Measurements from ENCODE around the gene TPP2. TPM values are rescaled to one million over a fixed set of nuclear protein-coding genes. Genes with fewer than 3 reads are reported as not detected.

TPP2 gene
- polyA plus RNA-seq, 1 donor from 2014 or later: 45.4 TPM

DNA sequence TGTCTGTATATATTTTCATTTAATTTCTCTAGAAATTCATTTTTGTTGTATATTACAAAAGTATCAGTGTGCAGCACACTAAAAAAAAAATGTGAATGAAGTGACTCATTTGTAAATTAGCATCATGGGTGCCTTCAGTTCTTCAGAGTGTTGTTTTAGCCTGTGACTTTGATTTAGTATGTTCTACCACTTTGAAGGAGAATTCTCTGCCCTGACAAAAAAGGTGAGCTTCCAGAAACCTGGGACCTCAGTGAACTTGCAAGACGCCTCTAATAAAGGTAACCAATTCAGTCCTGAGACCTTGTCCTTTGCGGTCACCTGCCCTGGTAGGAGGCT is 95.7 kb downstream of the TPP2 start:
- Histone ChIP-seq H3K79me2 (replicated peaks; ENCODE audit: insufficient read depth, low read length) (no peaks in the 10 kb centered on the region), H3K9me2 (ENCODE audit: insufficient read depth, low read length) (no peaks in the 10 kb centered on the region), H3K4me3 (ENCODE audit: low read length) (no peak overlapping the region), H3K9ac (ENCODE audit: low read length) (no peak overlapping the region), H3K27ac (ENCODE audit: low read length) (no peak overlapping the region), H3K36me3 (ENCODE audit: insufficient read depth, low read length) (no peaks in the 10 kb centered on the region), H3F3A (ENCODE audit: insufficient read depth, low read length, poor library complexity, severe bottlenecking) (no peaks in the 10 kb centered on the region), H2AFZ (ENCODE audit: low read depth, low read length) (no peak overlapping the region), H3K9me3 (ENCODE audit: low read length) (no peaks in the 10 kb centered on the region), H3K4me2 (ENCODE audit: low read length) (no peak overlapping the region), H4K20me1 (ENCODE audit: insufficient read depth) (no peaks in the 10 kb centered on the region), H3K27me3 (ENCODE audit: insufficient read depth, low read depth, low read length) (no peaks in the 10 kb centered on the region)
- TF ChIP-seq TAF1 (IDR thresholded peaks at IDR 0.05; ENCODE audit: low read depth) (no peak), MXI1 (conservative IDR thresholded peaks at IDR 0.05; ENCODE audit: poor library complexity, severe bottlenecking) (no peak), RAD21 (conservative IDR thresholded peaks at IDR 0.05) (no peak), EZH2 (IDR thresholded peaks at IDR 0.05; ENCODE audit: borderline replicate concordance, insufficient read depth, low read length, poor library complexity, severe bottlenecking) (no peak), EP300 (conservative IDR thresholded peaks at IDR 0.05; ENCODE audit: poor library complexity, severe bottlenecking) (no peak)
- TF ChIP-seq, protein P1, sequence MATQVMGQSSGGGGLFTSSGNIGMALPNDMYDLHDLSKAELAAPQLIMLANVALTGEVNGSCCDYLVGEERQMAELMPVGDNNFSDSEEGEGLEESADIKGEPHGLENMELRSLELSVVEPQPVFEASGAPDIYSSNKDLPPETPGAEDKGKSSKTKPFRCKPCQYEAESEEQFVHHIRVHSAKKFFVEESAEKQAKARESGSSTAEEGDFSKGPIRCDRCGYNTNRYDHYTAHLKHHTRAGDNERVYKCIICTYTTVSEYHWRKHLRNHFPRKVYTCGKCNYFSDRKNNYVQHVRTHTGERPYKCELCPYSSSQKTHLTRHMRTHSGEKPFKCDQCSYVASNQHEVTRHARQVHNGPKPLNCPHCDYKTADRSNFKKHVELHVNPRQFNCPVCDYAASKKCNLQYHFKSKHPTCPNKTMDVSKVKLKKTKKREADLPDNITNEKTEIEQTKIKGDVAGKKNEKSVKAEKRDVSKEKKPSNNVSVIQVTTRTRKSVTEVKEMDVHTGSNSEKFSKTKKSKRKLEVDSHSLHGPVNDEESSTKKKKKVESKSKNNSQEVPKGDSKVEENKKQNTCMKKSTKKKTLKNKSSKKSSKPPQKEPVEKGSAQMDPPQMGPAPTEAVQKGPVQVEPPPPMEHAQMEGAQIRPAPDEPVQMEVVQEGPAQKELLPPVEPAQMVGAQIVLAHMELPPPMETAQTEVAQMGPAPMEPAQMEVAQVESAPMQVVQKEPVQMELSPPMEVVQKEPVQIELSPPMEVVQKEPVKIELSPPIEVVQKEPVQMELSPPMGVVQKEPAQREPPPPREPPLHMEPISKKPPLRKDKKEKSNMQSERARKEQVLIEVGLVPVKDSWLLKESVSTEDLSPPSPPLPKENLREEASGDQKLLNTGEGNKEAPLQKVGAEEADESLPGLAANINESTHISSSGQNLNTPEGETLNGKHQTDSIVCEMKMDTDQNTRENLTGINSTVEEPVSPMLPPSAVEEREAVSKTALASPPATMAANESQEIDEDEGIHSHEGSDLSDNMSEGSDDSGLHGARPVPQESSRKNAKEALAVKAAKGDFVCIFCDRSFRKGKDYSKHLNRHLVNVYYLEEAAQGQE (IDR thresholded peaks at IDR 0.05; ENCODE audit: borderline replicate concordance): no peak
- TF ChIP-seq, protein P2, sequence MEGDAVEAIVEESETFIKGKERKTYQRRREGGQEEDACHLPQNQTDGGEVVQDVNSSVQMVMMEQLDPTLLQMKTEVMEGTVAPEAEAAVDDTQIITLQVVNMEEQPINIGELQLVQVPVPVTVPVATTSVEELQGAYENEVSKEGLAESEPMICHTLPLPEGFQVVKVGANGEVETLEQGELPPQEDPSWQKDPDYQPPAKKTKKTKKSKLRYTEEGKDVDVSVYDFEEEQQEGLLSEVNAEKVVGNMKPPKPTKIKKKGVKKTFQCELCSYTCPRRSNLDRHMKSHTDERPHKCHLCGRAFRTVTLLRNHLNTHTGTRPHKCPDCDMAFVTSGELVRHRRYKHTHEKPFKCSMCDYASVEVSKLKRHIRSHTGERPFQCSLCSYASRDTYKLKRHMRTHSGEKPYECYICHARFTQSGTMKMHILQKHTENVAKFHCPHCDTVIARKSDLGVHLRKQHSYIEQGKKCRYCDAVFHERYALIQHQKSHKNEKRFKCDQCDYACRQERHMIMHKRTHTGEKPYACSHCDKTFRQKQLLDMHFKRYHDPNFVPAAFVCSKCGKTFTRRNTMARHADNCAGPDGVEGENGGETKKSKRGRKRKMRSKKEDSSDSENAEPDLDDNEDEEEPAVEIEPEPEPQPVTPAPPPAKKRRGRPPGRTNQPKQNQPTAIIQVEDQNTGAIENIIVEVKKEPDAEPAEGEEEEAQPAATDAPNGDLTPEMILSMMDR (IDR thresholded peaks at IDR 0.05; ENCODE audit: poor library complexity, severe bottlenecking): no peak

DNA sequence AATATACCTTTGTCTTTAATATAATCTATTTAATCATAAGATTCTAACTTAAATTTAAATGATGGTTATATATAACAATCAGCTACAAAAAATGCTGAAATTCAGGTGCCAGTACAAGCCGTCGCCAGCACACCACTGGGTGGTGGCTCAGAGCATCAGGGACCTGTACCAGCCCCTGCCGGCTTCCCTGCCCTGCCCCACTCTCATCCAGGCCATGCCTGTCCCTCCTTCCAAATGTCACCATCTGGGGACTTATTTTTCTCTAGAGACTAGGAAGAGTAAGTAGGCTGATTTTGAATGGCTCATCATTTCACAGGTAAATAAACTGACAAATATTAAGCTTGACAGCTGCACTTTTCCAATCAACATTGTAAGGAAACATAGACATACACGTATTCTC is 96.5 kb downstream of the TPP2 start:
- Histone ChIP-seq H3K79me2 (replicated peaks; ENCODE audit: insufficient read depth, low read length) (no peaks in the 10 kb centered on the region), H3F3A (ENCODE audit: insufficient read depth, low read length, poor library complexity, severe bottlenecking) (no peaks in the 10 kb centered on the region), H2AFZ (ENCODE audit: low read depth, low read length) (no peak overlapping the region), H3K27ac (ENCODE audit: low read length) (no peak overlapping the region), H3K4me3 (ENCODE audit: low read length) (no peak overlapping the region), H3K9ac (ENCODE audit: low read length) (no peak overlapping the region), H3K9me3 (ENCODE audit: low read length) (no peaks in the 10 kb centered on the region), H3K4me2 (ENCODE audit: low read length) (no peak overlapping the region), H3K27me3 (ENCODE audit: insufficient read depth, low read depth, low read length) (no peaks in the 10 kb centered on the region), H4K20me1 (ENCODE audit: insufficient read depth) (no peaks in the 10 kb centered on the region), H3K36me3 (ENCODE audit: insufficient read depth, low read length) (no peaks in the 10 kb centered on the region), H3K9me2 (ENCODE audit: insufficient read depth, low read length) (no peaks in the 10 kb centered on the region)
- TF ChIP-seq RAD21 (conservative IDR thresholded peaks at IDR 0.05): no peak
- peak; percentile 45 for TF ChIP-seq POLR2AphosphoS5 (IDR thresholded peaks at IDR 0.05)

DNA sequence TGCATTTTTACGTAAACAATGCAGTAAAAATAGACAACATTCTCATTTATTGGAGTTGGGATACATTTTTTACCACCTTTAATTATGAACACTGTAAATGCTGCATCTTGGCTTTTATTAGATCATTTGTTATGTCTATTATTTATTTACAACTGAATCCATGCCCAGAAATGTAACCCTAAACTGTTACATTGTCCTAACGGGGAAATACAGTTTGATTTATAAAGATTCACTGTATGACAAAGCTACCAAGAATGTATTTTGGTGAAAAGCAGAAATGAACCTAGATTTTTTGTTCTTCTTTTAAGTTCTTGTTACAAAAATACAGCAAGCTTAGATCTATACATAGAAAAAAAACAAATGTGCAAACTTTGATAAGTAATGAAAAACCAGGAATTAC is 97.0 kb downstream of the TPP2 start:
- no peak overlapping the region for H3K4me2 ChIP-seq (ENCODE audit: low read length)
- no peaks in the 10 kb centered on the region for H3K9me3 ChIP-seq (ENCODE audit: low read length)
- no peaks in the 10 kb centered on the region for H3K9me2 ChIP-seq (ENCODE audit: insufficient read depth, low read length)
- no peaks in the 10 kb centered on the region for H3F3A ChIP-seq (ENCODE audit: insufficient read depth, low read length, poor library complexity, severe bottlenecking)
- H3K27ac ChIP-seq (ENCODE audit: low read length): no peak overlapping the region
- H4K20me1 ChIP-seq (ENCODE audit: insufficient read depth): no peaks in the 10 kb centered on the region
- no peaks in the 10 kb centered on the region for H3K79me2 ChIP-seq (replicated peaks; ENCODE audit: insufficient read depth, low read length)
- H3K4me3 ChIP-seq (ENCODE audit: low read length): no peak overlapping the region
- H3K36me3 ChIP-seq (ENCODE audit: insufficient read depth, low read length): no peaks in the 10 kb centered on the region
- TF ChIP-seq MXI1 (conservative IDR thresholded peaks at IDR 0.05; ENCODE audit: poor library complexity, severe bottlenecking): no peak
- no peak for TF ChIP-seq TAF1 (IDR thresholded peaks at IDR 0.05; ENCODE audit: low read depth)
- no peak for TF ChIP-seq SMC3 (conservative IDR thresholded peaks at IDR 0.05; ENCODE audit: poor library complexity)
- H3K9ac ChIP-seq (ENCODE audit: low read length): no peak overlapping the region
- no peaks in the 10 kb centered on the region for H3K27me3 ChIP-seq (ENCODE audit: insufficient read depth, low read depth, low read length)
- H2AFZ ChIP-seq (ENCODE audit: low read depth, low read length): no peak overlapping the region

Measured in neural cell (in vitro differentiated cells).